ENCODE results near the gene DGKG. TPM values are rescaled to one million over a fixed set of nuclear protein-coding genes. Genes with fewer than 3 reads are reported as not detected.

Gene DGKG
- total RNA-seq, 1 donor from 2014 or later, result 5.7 TPM

- intact Hi-C loops (cut with DNase I), result loop anchor here (10.0 kb wide), 1 partner anchor 280 kb away; the partner anchor contains the start of gene CRYGS
- Histone ChIP-seq H3K27me3 (ENCODE audit: low read depth) (no peaks in the 10 kb centered on the region), H3K4me1 (peaks cover 5% of the 10 kb centered on the region), H3K9me3 (no peaks in the 10 kb centered on the region), H3K27ac (no peak overlapping the region), H3K36me3 (peaks cover 8% of the 10 kb centered on the region), H3K4me3 (no peak overlapping the region)
- ATAC-seq (no peak), DNase-seq (no peak)
- TF ChIP-seq CTCF (IDR thresholded peaks at IDR 0.05), result no peak
These were observed 97.2 kb downstream of the DGKG start for GRCh38 chr3:186264608-186265400.

GRCh38 chr3:186261638-186262037, 100.4 kb downstream of the DGKG start:
- H3K4me3 ChIP-seq, result no peak overlapping the region
- H3K27me3 ChIP-seq (ENCODE audit: low read depth), result no peaks in the 10 kb centered on the region
- H3K4me1 ChIP-seq, result peaks cover 10% of the 10 kb centered on the region
- no peak for TF ChIP-seq CTCF (IDR thresholded peaks at IDR 0.05)
- peaks cover under 1% of the 10 kb centered on the region for H3K36me3 ChIP-seq
- intact Hi-C loops (cut with DNase I), result loop anchor here (10.0 kb wide), 1 partner anchor 283 kb away; the partner anchor contains the start of gene CRYGS
- H3K9me3 ChIP-seq, result no peaks in the 10 kb centered on the region
- ATAC-seq (no peak), DNase-seq (no peak)
- no peak overlapping the region for H3K27ac ChIP-seq

- no peak overlapping the region for H3K4me3 ChIP-seq
- no peaks in the 10 kb centered on the region for H3K27me3 ChIP-seq (ENCODE audit: low read depth)
- DNase-seq (no peak), ATAC-seq (no peak)
- no peak overlapping the region for H3K27ac ChIP-seq
- H3K36me3 ChIP-seq, result no peaks in the 10 kb centered on the region
- peaks cover 10% of the 10 kb centered on the region for H3K4me1 ChIP-seq
- intact Hi-C loops (cut with DNase I), result loop anchor here (10.0 kb wide), 1 partner anchor 284 kb away; the partner anchor contains the start of gene CRYGS
- TF ChIP-seq CTCF (IDR thresholded peaks at IDR 0.05), result no peak
- no peaks in the 10 kb centered on the region for H3K9me3 ChIP-seq
These were observed 101.3 kb downstream of the DGKG start for GRCh38 chr3:186260726-186261125.

- H3K27me3 ChIP-seq (ENCODE audit: low read depth), result no peaks in the 10 kb centered on the region
- no peak overlapping the region for H3K4me3 ChIP-seq
- H3K27ac ChIP-seq, result no peak overlapping the region
- ATAC-seq, result peak; percentile 92 to 95
- H3K9me3 ChIP-seq, result no peaks in the 10 kb centered on the region
- intact Hi-C loops (cut with DNase I), result loop anchor here (10.0 kb wide), 1 partner anchor 285 kb away; the partner anchor contains the start of gene CRYGS
- H3K36me3 ChIP-seq, result no peaks in the 10 kb centered on the region
- peak; percentile 81 for TF ChIP-seq CTCF (IDR thresholded peaks at IDR 0.05)
- peak; percentile 82 for DNase-seq
- H3K4me1 ChIP-seq, result peaks cover 10% of the 10 kb centered on the region
These were observed 102.2 kb downstream of the DGKG start for GRCh38 chr3:186259612-186260383.

GRCh38 chr3:186258968-186259367, 103.1 kb downstream of the DGKG start:
- DNase-seq (no peak), ATAC-seq (no peak)
- H3K27me3 ChIP-seq (ENCODE audit: low read depth), result no peaks in the 10 kb centered on the region
- H3K9me3 ChIP-seq, result no peaks in the 10 kb centered on the region
- no peak for TF ChIP-seq CTCF (IDR thresholded peaks at IDR 0.05)
- H3K4me3 ChIP-seq, result no peak overlapping the region
- intact Hi-C loops (cut with DNase I), result no loop called here
- H3K27ac ChIP-seq, result no peak overlapping the region
- no peaks in the 10 kb centered on the region for H3K36me3 ChIP-seq
- H3K4me1 ChIP-seq, result peaks cover 10% of the 10 kb centered on the region
